GM20431 (cell line): ENCODE measurements around the gene ABCA4.

Experiments
- in situ Hi-C: fragments of 300-500 bp; cut with MseI, MboI; formaldehyde crosslinking; loops from one replicate; pipeline ENCODE4 v1.15.0; 2020; ENCODE audit warnings: low sequenced_read_pairs; ENCODE audit not compliant: unreplicated experiment

Gene ABCA4

GRCh38 chr1:94105957-94106529 lies 14.9 kb downstream of the ABCA4 start:
- in situ Hi-C loops: no loop called here

GRCh38 chr1:94105581-94105952 lies 15.4 kb downstream of the ABCA4 start:
- in situ Hi-C loops: no loop called here

- in situ Hi-C loops: no loop called here
Measured at GRCh38 chr1:94104776-94105580, 16.0 kb downstream of the ABCA4 start.

GRCh38 chr1:94104127-94104684 lies 16.7 kb downstream of the ABCA4 start:
- in situ Hi-C loops: no loop called here

GRCh38 chr1:94103608-94104007 lies 17.3 kb downstream of the ABCA4 start:
- in situ Hi-C loops: no loop called here

- in situ Hi-C loops: no loop called here
Measured at GRCh38 chr1:94101613-94102525, 19.1 kb downstream of the ABCA4 start.

- in situ Hi-C loops: no loop called here
Measured at GRCh38 chr1:94100785-94101612, 19.9 kb downstream of the ABCA4 start.

GRCh38 chr1:94100129-94100784 lies 20.7 kb downstream of the ABCA4 start:
- in situ Hi-C loops: no loop called here

GRCh38 chr1:94099303-94099702 lies 21.6 kb downstream of the ABCA4 start:
- in situ Hi-C loops: no loop called here

- in situ Hi-C loops: no loop called here
Measured at GRCh38 chr1:94098585-94099111, 22.3 kb downstream of the ABCA4 start.

- in situ Hi-C loops: no loop called here
Measured at GRCh38 chr1:94096797-94097549, 24.0 kb downstream of the ABCA4 start.

GRCh38 chr1:94095744-94096469 lies 25.0 kb downstream of the ABCA4 start:
- in situ Hi-C loops: no loop called here

GRCh38 chr1:94095112-94095637 lies 25.8 kb downstream of the ABCA4 start:
- in situ Hi-C loops: no loop called here

- in situ Hi-C loops: no loop called here
Measured at GRCh38 chr1:94094469-94095111, 26.4 kb downstream of the ABCA4 start.

GRCh38 chr1:94093996-94094395 lies 27.0 kb downstream of the ABCA4 start:
- in situ Hi-C loops: no loop called here

GRCh38 chr1:94093396-94093795 lies 27.6 kb downstream of the ABCA4 start:
- in situ Hi-C loops: no loop called here

- in situ Hi-C loops: no loop called here
Measured at GRCh38 chr1:94092210-94092613, 28.7 kb downstream of the ABCA4 start.
